GM15510 (cell line): Measurements from ENCODE around the gene EFNA3.

Experiments used
- POLR2A ChIP-seq: IDR thresholded peaks from 3 replicates; pipeline ENCODE4 v1.6.1; 2011; ENCODE audit warnings: borderline replicate concordance; ENCODE audit not compliant: insufficient read length; ENCODE audit errors: extremely low read depth

Gene EFNA3

GRCh38 chr1:155078469-155079209, at the start of gene EFNA3:
Gene EFNA3 (plus strand): TSS chr1:155078837. CDS start chr1:155078942, 105 bp downstream.
- no peak for TF ChIP-seq POLR2A

DNA sequence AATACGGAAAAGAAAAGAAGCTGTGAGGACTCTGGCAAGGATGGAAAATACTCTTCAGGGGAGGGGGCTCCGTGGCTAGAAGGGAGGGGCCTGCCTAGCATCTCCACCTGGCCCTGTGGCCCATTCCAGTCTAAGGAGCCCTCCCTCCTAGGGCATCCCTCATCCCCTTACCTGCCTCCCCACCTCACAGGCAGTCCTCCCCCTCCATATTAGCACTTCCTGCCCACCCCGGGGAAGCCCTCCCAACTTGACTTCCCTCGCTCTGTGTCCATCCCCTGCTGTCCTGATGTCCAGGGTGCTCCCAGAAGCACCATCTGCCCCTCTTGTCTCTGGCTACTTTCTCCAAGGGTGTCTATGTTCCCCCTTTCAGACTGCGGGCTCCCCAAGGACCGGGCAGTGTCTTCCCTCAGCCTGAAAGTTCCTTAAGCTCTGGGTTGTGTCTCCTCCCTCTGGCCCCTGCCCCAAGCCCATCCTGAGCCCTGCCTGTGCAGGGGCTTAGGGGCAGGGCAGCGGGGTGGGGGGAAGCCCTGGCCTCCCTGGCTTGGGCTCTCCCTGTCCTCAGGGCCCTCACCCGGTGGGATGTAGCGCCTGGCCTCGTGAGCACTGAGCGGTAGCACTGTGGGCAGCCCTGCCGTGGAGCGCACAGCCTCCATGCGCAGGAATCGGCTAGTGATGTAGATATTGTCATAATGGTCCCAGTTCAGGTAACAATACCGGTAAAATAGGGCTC, 49.0 kb upstream of the EFNA3 start:
- TF ChIP-seq POLR2A = no peak

- TF ChIP-seq POLR2A = no peak
Observed at GRCh38 chr1:155030243-155030795, 48.3 kb upstream of the EFNA3 start.

- TF ChIP-seq POLR2A = no peak
Observed at GRCh38 chr1:155030899-155031298, 47.7 kb upstream of the EFNA3 start.

GRCh38 chr1:155032886-155033285, 45.8 kb upstream of the EFNA3 start:
- TF ChIP-seq POLR2A = no peak

DNA sequence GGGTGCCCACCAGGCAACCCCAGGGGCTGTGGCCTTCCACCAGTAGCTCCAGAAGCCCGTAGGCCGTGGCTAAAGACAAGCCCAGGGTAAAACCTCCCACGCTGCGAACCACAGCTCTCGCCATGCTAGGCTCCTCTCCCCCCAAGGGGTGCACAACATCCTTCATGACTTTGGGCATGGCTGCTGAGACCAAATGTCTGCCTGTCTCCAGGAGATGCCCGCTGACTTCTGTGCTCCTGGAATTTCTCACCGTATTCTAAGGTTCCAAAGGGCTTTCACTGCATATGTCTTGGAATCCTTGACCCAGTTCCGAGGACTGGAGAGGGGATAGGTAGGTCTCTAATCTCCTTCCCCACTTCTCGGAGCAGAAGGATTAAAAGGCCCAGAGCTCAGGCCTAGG, 45.1 kb upstream of the EFNA3 start, which contains the start of the genes DCST1 and DCST2:
TSS of gene DCST1 (plus strand) at position 301 of the 400 bp plus-strand sequence. CDS start 213 bp downstream, outside the sequence.
TSS of gene DCST2 (minus strand) at position 258 of the 400 bp plus-strand sequence. CDS start at position 178, 80 bp downstream.
- TF ChIP-seq POLR2A = no peak

GRCh38 chr1:155034318-155035208, 44.1 kb upstream of the EFNA3 start:
- TF ChIP-seq POLR2A = no peak

DNA sequence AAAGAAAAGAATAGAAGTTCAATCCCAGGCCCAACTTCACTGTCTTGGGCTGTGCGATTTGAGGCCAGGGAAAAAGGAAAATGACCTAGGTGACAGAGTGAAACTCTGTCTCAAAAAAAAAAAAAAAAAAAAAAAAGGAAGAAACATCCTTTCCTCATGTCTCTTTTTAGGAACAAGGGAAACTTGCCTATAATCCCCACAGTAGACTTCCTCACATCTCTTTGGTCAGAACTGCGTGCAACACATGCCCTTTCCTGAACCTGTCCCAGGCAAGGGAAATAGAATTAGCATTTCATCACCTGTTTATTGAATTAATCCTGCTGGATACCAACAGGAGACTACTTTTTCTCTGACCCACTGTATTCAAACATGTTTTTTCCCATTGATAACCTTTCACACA, 42.7 kb upstream of the EFNA3 start:
- TF ChIP-seq POLR2A = no peak

DNA sequence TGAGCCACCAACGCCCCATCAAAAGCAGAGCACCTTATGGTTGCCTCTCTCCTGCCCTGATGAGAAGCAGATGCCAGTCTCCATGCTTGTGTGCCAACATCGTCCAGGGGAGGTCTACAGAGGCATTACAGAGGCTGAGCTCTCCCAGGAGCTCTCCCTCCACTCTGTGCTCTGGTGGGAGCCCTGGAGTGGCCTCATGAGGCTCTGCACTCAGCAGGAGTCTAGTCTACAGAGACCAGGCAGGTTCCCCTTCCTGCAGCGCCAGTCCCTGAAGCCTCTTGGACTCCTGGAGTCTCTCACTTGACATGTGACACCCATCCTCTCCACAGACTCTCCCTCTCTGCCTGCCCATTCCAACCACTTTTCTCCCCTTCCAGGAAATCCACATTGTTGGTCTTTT, 41.6 kb upstream of the EFNA3 start:
- no peak for TF ChIP-seq POLR2A

- no peak for TF ChIP-seq POLR2A
Observed at GRCh38 chr1:155037851-155038441, 40.7 kb upstream of the EFNA3 start.

DNA sequence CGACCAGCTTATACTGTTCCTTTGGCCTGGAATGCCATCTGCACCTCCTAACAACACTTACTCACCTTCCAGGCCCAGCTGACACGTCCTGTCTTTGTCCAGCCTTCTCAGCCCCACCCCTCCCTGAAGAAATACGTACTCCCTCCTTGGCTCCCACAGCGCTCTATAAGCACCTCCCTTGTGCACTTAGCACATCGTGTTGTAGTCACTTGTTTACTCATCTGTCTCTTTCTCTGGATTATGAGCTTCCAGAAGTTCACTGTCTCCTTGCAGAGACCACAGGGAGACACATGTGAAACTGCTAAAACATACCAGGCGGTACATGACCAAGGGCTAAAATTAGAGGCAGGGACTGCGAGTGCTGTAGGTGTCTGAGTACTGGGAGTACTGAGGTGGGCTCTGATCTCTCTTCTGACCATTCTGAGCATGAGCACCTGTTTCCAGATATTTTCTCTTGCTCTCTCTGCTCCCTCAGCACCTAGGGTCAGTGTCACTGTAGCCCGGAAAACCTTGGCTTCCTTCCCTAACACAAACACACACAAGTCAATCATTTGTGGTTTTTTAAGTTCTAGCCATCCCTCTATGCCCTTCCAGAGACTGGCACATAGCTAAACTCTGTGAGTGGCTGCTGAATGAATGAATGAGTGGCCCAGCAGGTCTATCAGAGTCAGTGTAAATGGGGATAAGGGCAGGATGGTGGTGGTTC, 39.9 kb upstream of the EFNA3 start:
- TF ChIP-seq POLR2A = no peak

- TF ChIP-seq POLR2A = no peak
Observed at GRCh38 chr1:155039308-155039669, 39.3 kb upstream of the EFNA3 start.

DNA sequence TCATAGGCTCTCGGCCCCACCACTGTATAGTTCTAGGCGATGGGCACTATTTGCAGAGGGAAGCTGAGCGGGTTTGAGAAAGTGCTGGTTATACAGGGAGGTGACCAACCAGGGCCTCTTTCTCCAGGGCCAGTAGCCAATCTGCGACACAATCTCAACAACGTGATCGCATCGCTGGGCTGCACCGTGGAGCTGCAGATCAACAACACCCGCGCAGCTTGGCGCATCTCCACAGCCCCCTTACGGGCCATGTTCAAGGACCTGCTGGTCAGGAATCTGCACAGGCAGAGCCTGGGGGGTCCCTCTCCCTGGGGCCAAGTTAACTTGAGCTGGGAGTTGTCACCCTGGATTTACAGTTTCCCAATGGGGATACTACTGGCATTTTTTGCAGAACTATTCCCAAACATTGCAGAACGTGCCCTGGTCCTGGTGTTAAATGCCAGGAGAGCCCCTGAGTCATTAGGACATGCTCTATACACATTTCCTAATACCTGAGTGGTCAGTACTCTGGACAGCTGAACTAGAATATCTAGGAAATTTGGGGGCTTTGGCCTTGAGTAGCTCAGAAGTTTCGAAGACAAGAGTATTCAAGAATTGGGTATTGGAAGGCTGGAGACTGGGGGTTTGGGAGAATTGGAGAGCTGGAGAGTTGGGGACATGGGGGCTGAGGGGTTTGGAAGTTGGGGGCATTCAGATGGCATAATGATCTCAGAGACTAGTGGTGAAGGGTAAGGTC, 38.1 kb upstream of the EFNA3 start:
- no peak for TF ChIP-seq POLR2A
